C1 segment of cervical spinal cord (tissue), 14 donors: Measurements from ENCODE around the gene PRAMEF5.
"Not testable (repeated sequence)": the region's sequence is repeated elsewhere in the genome, so short reads cannot be mapped to it uniquely, and the experiment has no call there.

ENCODE experiments used
- DNase-seq, 14 donors: peaks; one replicate each; lab custom pipeline; 2025; lab: John Stamatoyannopoulos, UW

The PRAMEF5 gene

GRCh38 chr1:13277016-13277415, 23.0 kb downstream of the PRAMEF5 start:
- DNase-seq, result not testable (repeated sequence)

DNA sequence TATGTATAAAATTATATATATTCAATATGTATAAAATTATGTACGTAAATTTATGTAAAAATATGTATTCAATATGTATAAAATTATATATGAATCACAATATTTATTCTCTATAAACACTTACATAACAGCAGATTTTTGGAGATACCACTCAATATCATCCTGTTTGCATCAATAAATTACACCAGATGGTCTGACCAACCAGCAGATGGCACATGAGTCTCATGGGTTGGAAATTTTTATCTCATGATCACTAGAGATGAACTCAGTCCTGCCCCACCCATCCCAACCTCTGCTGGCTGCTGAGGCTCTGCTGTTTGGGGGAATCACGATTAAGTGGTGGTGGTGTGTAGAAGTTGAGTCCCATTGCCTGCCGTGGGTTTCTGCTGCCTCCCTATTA, 25.6 kb downstream of the PRAMEF5 start:
- DNase-seq, result not testable (repeated sequence)

DNA sequence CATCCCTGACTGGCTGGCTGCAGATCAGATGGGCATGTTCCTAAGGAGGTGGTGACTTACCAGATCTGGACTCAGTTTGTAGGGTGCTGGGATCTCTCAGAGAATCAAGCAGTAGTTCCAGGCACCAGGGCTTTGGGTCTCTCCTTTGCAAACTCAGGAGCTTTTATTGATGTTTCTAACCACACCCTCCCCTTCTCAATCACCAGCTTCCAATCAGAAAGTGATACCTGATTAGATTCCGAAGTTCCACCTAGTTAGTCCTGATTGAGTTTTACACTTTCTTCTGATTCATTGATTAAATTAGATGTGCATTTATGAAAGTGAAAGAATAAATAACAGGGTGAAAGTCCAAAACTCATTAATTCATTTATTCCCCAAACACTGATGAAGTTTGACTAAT, 31.0 kb downstream of the PRAMEF5 start, which contains the start of gene PRAMEF8:
TSS of gene PRAMEF8 (minus strand) at position 101 of the 400 bp plus-strand sequence. CDS start 1,046 bp downstream, outside the sequence.
- not testable (repeated sequence) for DNase-seq

DNA sequence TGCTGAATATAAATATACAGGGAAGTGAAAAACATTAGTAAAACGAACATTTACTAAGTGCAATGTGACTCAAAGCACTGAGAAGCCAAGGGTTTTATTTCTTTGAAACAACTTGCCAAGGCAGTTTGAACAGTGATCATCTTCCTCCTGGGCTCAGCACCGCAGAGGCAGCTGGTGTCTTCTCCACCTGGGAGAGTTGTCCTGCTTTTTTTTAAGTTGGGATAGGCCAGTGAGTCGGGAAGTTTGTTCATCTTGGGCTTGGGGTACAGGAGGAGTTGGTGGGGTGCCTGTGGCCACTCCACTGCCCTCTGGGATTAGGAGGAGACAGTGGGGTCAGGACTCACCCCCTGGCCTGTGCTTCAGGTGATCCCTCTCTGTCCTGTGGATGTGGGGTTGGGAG, 35.0 kb downstream of the PRAMEF5 start:
- DNase-seq, result not testable (repeated sequence)

GRCh38 chr1:13297216-13297931, 43.4 kb downstream of the PRAMEF5 start:
- DNase-seq, result not testable (repeated sequence)

- not testable (repeated sequence) for DNase-seq
Measured at GRCh38 chr1:13298699-13299098, 44.7 kb downstream of the PRAMEF5 start.

- not testable (repeated sequence) for DNase-seq
Measured at GRCh38 chr1:13302197-13302596, 48.2 kb downstream of the PRAMEF5 start.

GRCh38 chr1:13303239-13303638, 49.2 kb downstream of the PRAMEF5 start, which contains the start of gene PRAMEF33:
PRAMEF33 (plus strand) TSS chr1:13303539; CDS start chr1:13305955, 2,416 bp downstream.
- not testable (repeated sequence) for DNase-seq
